OCI-LY1 (cell line): Measurements from ENCODE around the gene ELL2.

Experiments
- CTCF ChIP-seq: fragments of 200-600 bp; sonication (generic), shearing (Covaris generic); IDR thresholded peaks from 2 replicates; pipeline ENCODE4 v1.5.1; 2017; ENCODE audit warnings: mild to moderate bottlenecking, antibody characterized with exemption, low read length, moderate library complexity, mixed read lengths
- EZH2 ChIP-seq: fragments of 200-600 bp; sonication (generic), shearing (Covaris generic); IDR thresholded peaks from 2 replicates; pipeline ENCODE4 v1.8.0; 2017; ENCODE audit warnings: borderline replicate concordance, mixed run types, mild to moderate bottlenecking, antibody characterized with exemption, low read length, moderate library complexity, mixed read lengths

GRCh38 chr5:95912029-95912428 lies 49.6 kb downstream of the ELL2 start:
- TF ChIP-seq CTCF = no peak
- TF ChIP-seq EZH2 = no peak
